Skin epidermis (tissue), 12 donors: Measurements from ENCODE around the gene RNF225.
"Not testable (repeated sequence)": the region's sequence is repeated elsewhere in the genome, so short reads cannot be mapped to it uniquely, and the experiment has no call there.

Experiments used
- H3K27ac ChIP-seq, 21 experiments: fragments of 200-600 bp; sonication (generic) in 11 of 21; one replicate each; pipeline ENCODE4 v1.5.0; 2020; ENCODE audit warnings: mild to moderate bottlenecking in 3 of 21, inconsistent platforms in 2 of 21, moderate library complexity in 2 of 21
- H3K4me3 ChIP-seq, 7 experiments: fragments of 200-600 bp; sonication (generic) in 2 of 7; one replicate each; pipeline ENCODE4 v1.5.0; 2020; ENCODE audit warnings: inconsistent platforms in 2 of 7, mild to moderate bottlenecking in 2 of 7, moderate library complexity in 1 of 7

Gene RNF225

DNA sequence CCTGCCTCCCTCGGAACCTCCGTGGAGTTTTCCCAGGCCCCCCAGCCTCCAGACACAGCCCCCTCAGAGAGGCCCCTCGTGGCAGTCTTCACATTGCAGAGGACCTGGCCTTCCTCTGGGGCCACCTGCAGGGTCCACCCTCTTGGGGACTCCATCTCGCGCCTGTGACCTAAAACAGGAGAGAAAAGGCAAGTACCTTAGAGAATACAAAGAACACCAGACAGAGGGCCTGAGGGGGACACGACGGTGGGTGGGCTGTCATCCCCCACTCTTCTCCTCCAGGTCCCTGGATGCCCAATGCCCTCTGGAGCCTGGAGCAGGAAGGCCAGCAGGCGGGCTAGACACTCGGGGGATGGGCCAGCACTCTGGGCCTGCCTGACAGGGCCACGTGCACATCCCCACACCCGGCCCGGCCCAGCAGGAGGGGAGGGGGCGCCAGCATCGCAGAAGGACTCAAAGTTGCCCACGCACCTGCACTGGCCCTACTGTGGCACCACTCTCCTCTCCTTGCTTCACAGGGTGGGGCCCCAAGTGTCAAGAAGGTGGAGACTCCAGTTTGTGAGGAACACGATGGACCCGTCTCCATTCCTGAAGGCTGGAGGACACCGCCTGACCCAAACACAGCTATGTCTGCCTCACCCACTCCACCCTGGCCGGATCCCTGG, 37.8 kb upstream of the RNF225 start:
- Histone ChIP-seq H3K4me3 (peak overlapping the region in 1 of 7 experiments; percentile 33), H3K27ac (no peak overlapping the region)

DNA sequence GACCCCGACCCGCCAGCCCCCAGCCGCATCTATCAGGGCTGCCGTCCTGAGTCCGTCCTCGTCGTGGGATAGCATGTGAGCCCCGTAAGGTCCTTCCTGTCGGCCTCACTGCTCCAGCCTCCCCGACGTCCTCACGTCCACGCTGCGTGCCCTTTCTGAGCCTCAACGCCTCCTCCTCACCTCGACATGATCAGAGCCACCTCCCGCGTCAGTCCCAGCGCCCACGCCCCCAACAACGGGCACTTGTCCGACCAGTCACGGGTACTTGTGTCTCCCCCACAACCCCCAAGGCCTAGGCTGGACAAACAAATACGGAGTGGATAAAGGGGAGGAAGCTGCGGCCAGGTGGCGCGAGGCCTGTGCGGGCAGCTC, 33.6 kb upstream of the RNF225 start:
- Histone ChIP-seq H3K4me3 (peak overlapping the region; percentile 55 to 88 (median 74)), H3K27ac (peak overlapping the region; percentile 43 to 98 (median 92))

DNA sequence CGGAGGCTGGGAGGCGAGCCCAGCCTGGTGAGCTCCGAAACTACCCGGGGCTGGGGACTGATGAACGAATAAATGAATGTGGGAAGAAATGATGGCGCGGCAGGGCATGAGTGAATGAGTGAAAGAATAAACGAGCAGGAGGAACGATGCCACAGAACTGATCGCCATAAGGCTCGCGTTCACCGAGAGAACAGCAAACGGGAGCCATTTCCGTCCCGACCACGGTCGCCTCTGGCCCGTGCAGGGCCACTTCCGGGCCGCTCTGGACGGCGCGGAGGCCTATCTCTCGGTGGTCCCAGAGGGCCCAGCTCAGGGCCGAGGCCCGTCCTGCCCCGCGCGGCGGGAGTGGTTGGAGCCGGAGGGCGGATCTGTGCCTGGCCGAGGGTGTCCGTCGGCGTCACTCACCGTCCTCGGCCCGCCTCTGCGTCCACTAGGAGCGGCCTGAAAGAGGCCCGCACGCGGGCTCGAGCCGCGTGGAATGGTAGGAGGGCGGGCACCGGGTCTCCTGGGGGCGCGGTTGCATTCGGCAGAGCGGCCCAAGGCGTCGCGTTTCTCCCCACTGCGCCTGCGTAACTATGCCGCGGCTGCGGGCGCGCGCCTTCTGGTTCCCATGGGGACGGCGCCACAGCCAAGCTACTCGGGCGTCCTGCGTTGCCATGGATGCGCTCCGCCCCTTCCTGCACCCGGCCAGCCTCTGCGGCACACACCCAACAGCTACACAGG, 33.0 kb upstream of the RNF225 start, which contains the start of gene ZNF497:
ZNF497 (minus strand) TSS at position 480 of the 723 bp plus-strand sequence. CDS start 5,116 bp downstream, outside the sequence.
- Histone ChIP-seq H3K27ac (peak within 1 kb of the TSS; percentile 43 to 98 (median 92)), H3K4me3 (peak within 1 kb of the TSS; percentile 55 to 88 (median 74))

GRCh38 chr19:58364146-58364545, 31.3 kb upstream of the RNF225 start:
- Histone ChIP-seq H3K27ac (no peak overlapping the region), H3K4me3 (no peak overlapping the region)

- no peak overlapping the region for H3K4me3 ChIP-seq
- no peak overlapping the region for H3K27ac ChIP-seq
Observed at GRCh38 chr19:58366585-58367430, 28.6 kb upstream of the RNF225 start.

DNA sequence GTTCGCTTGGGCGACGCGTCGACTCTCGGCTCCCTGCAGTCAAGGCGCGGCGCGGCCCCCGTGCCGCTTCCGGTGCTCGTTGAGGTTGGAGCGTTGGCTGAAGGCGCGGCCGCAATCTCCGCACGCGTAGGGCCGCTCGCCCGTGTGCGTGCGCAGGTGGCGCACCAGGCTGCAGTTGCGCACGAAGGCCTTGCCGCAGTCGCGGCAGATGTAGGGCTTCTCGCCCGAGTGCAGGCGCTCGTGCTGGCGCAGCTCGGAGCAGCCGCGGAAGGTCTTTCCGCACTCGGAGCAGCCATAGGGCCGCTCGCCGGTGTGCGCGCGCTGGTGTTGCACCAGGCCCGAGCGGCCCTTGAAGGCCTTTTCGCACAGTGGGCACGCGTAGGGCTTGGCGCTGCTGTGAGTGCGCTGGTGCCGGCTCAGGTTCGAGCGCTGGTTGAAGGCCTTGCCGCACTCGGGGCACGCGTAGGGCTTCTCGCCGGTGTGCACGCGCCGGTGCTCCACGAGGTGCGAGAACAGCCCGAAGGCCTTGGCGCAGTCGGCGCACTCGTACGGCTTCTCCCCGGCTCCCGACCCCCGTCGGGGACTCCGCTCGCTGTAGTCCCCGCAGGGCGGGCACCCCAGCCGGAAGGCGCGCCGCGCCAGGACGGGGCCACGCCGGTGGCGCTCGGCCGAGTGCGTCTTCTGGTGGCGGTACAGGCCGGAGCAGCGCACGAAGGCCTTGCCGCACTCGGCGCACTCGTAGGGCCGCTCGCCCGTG, 27.6 kb upstream of the RNF225 start:
- no peak overlapping the region for H3K4me3 ChIP-seq
- H3K27ac ChIP-seq: no peak overlapping the region

- Histone ChIP-seq H3K4me3 (no peak overlapping the region), H3K27ac (no peak overlapping the region)
Observed at GRCh38 chr19:58368561-58369360, 26.7 kb upstream of the RNF225 start.

DNA sequence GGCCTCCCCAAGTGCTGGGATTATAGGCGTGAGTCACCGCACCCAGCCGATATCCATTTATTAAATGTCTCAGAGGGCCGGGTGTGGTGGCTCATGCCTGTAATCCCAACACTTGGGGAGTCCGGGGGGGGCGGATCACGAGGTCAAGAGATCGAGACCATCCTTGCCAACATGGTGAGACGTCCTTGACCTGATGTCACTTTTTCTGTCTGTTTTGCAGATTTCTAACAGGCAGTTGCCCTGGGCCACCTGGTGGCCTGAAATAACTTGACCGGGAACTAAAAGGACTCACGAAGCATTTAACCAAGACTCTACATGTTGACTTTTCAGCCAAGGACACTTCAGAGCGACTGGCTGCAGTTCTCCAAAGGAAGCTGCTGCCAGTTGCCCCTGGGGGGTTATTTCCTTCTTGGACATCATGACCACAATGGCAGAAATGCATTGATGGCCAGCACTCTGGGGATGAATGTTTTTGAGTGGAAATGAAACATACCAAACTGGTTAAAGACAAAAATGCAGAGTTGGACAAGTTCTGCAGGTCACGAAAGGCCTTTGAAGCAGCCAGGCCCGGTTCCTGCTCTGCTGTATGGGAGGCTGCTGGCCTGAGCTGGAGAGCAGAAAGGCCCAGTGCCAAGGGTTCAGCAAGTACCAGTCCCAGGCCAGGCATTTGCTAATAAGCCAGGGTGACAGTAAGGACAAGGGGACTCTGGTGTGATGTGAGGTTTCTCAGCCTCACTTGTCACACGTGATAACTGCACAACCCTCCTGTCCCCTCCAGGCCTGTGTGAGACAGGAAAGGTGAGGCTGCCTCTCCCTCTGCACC, 22.9 kb upstream of the RNF225 start:
- no peak overlapping the region for H3K27ac ChIP-seq
- H3K4me3 ChIP-seq: no peak overlapping the region

DNA sequence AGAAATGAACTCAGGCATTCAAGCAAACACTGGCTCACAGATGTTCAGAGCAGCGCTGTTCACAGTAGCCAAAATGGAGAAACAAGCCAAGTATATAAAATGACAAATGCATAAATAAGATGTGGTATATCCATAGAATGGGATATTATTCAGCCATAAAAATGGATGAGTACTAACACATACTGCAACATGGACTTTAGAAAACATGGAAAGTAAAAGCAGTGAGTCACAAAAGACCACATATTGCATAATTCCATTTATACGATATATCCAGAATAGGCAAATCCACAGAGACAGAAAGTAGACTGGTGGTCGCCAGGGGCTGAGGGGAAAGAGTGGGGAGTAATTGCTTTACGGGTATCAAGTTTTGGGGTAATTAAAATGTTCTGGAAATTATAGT, 21.3 kb upstream of the RNF225 start:
- Histone ChIP-seq H3K27ac (no peak overlapping the region), H3K4me3 (no peak overlapping the region)

- H3K27ac ChIP-seq, H3K4me3 ChIP-seq: not testable (repeated sequence)
Observed at GRCh38 chr19:58376724-58377123, 18.7 kb upstream of the RNF225 start.

GRCh38 chr19:58379246-58379645, 16.2 kb upstream of the RNF225 start:
- Histone ChIP-seq H3K4me3 (no peak overlapping the region), H3K27ac (no peak overlapping the region)

GRCh38 chr19:58380037-58380661, 15.3 kb upstream of the RNF225 start:
- Histone ChIP-seq H3K27ac (peak overlapping the region; percentile 80 to 96 (median 92)), H3K4me3 (peak overlapping the region; percentile 49 to 87 (median 71))

DNA sequence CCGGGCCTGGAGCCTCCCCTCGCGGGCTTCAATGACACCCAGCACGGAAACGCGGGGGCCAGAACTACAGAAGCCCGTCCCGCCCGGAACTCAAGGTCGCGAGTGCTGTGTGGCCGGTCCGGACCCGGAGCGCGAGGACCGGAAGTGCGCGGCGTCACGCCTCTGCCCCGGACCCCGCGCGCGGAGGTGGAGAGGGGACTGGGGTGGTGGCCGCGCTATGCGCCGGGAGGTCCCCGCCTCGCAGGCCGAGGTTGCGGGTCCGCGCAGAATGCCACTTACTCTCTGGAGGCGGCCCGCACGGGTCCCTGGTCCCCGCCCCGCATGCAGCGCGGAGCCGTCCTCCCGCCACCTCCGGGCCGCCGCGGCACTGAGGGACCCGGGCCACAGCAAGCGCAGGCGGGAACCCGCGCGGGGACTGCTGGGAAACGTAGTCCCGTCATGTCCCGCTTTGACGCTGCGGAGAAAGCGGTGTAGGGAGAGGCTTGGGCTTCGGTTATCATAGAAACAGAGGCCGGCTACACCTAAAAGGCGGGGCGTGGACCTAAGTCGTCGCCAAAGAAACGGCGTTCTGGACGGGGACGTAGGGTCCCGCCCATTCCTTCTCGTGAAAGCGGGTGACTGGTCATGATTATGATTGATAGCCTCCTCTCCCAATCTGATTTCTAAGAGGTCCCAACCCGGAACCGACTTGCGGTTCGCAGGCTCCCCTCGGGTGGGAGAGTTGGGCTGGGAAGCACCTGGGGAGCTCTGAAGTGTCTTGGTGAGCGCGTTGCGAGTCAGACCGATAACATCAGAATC, 14.6 kb upstream of the RNF225 start, which contains the start of gene ZNF837:
ZNF837 (minus strand) TSS at position 369 of the 798 bp plus-strand sequence. CDS start 11,698 bp downstream, outside the sequence.
- Histone ChIP-seq H3K4me3 (peak within 1 kb of the TSS; percentile 49 to 87 (median 71)), H3K27ac (peak within 1 kb of the TSS; percentile 83 to 96 (median 92))

DNA sequence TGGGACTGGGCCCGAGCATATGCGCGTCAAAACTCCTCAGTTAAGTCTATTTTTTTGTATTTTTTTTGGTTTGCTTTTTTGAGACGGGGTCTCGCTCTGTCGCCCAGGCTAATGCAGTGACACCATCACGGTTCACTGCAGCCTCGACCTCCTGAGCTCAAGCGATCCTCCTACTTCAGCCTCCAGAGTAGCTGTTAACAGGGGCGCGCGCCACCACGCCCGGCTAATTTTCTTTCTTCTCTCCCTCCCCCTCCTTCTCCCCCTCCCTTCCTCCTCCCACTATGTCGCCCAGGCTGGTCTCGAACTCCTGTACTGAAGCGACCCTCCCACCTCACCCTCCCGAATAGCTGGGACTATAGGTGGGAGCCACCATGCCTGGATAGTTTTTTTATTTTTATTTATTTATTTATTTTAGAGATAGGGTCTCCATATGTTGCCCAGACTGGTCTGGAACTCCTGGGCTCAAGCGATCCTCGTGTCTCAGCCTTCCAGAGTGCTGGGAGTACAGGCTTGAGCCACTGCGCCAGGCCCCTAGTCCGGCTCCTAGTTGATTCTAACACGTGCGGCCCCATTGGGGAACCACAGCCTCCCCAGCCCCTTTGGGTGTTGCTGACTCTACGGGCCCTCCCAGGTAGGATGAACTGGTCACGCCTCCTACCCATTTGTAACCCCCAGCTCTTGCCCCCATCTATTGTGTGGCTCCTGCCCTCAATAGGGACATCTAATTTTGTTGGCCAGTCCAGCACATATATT, 13.8 kb upstream of the RNF225 start:
- H3K4me3 ChIP-seq: peak overlapping the region; percentile 49 to 87 (median 71)

DNA sequence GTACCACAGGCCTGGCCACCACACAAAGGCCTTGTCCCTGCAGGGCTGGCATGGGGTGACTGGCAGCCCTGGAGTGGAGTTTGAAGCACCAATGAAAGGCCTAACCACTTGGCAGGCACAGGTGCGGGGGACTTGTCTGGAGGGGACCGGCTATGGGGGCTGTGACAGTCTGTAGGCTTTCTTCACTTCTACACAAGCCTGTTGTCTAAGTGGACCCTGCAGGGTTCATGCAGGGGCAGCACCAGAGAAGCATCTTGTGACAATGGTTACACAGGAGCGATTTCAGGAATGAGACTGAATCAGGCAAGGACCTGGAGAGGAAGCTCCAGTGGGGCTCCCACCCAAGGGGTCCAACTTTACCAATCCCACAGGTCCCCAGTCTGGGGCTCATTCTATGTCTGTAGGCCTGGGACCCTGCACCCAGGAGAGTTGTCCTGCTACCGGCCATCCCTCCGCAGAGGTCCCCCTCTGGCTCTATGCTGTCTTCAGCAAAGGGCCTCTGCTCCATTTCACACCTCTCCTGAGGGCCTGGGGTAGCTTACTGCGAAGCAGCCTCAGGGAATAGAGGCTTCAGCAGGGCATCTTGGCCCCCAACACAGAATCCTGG, 12.4 kb upstream of the RNF225 start:
- Histone ChIP-seq H3K4me3 (no peak overlapping the region), H3K27ac (no peak overlapping the region)

More for the DNA sequence above, 13.8 kb upstream of the RNF225 start:
- H3K27ac ChIP-seq: peak overlapping the region in 20 of 21 experiments; percentile 64 to 96 (median 92)
